SK-N-DZ (cell line): ENCODE results near the gene MNAT1.

Source experiments
- small RNA-seq, 2 experiments: library from RNA; depleted of rRNA; stranded (forward); fragments of <200 nt; gene quantifications; one replicate each; pipeline ENCODE3, GENCODE V24; 2014

MNAT1 gene

Small RNA genes lying within 50 kb of the gene (small RNA-seq; reads per million reads assigned to genes)
- 0 reads per million in 2 experiments for gene RNU6-398P
